Upper lobe of right lung (tissue), 1 donor: ENCODE results near the gene CHRD. TPM values are rescaled to one million over a fixed set of nuclear protein-coding genes. Genes with fewer than 3 reads are reported as not detected.

Experiments
- ATAC-seq: fragments of 200-7000 bp; cut with Tn5 transposase; one replicate; pipeline ENCODE4 v1.9.1; 2020; ENCODE audit warnings: mild to moderate bottlenecking, moderate library complexity
- DNase-seq: peaks from one replicate; pipeline ENCODE4 v3.0.0-alpha.2; 2020
- H3K27ac ChIP-seq: fragments of 200-600 bp; one replicate; pipeline ENCODE4 v1.8.0; 2022
- H3K27me3 ChIP-seq: fragments of 200-600 bp; one replicate; pipeline ENCODE4 v1.8.0; 2022; ENCODE audit warnings: mild to moderate bottlenecking
- H3K36me3 ChIP-seq: fragments of 200-600 bp; one replicate; pipeline ENCODE4 v1.8.0; 2022
- H3K4me1 ChIP-seq: fragments of 200-600 bp; one replicate; pipeline ENCODE4 v1.8.0; 2022
- H3K4me3 ChIP-seq: fragments of 200-600 bp; one replicate; pipeline ENCODE4 v1.8.0; 2022; ENCODE audit warnings: mild to moderate bottlenecking
- H3K9me3 ChIP-seq: fragments of 200-600 bp; one replicate; pipeline ENCODE4 v1.8.0; 2022
- CTCF ChIP-seq: fragments of 200-600 bp; IDR thresholded peaks from one replicate; pipeline ENCODE4 v1.8.0; 2022; ENCODE audit warnings: antibody characterized with exemption
- intact Hi-C: fragments of 100-400 bp; cut with DNase I; formaldehyde crosslinking; loops from one replicate; pipeline ENCODE4 v1.11.0; 2022
- total RNA-seq: library from RNA; stranded (reverse); fragmentation: NEBNext Ultra II Directional; extraction: Animal tissue kit (Norgen Biotek cat#: 25700); gene quantifications from one replicate; pipeline ENCODE4 v1.2.1, GENCODE V29; 2021
- donor health status: DM: no; HTN: yes; CAD: no; lungs with severe emphysema.

The CHRD gene
- total RNA-seq, 1 donor from 2014 or later, result 5.3 TPM

GRCh38 chr3:184354121-184354728, 25.6 kb upstream of the CHRD start:
- Histone ChIP-seq H3K4me3 (no peak overlapping the region), H3K27me3 (no peaks in the 10 kb centered on the region), H3K9me3 (no peaks in the 10 kb centered on the region), H3K27ac (no peak overlapping the region), H3K4me1 (no peaks in the 10 kb centered on the region), H3K36me3 (no peaks in the 10 kb centered on the region)
- peak; percentile 67 for TF ChIP-seq CTCF
- DNase-seq (peak; percentile 79), ATAC-seq (peak; percentile 70)
- intact Hi-C loops, result no loop called here

- intact Hi-C loops, result no loop called here
- no peak for TF ChIP-seq CTCF
- Histone ChIP-seq H3K27me3 (no peaks in the 10 kb centered on the region), H3K36me3 (no peaks in the 10 kb centered on the region), H3K4me1 (no peaks in the 10 kb centered on the region), H3K27ac (no peak overlapping the region), H3K9me3 (no peaks in the 10 kb centered on the region), H3K4me3 (no peak overlapping the region)
- DNase-seq (no peak), ATAC-seq (no peak)
Observed at GRCh38 chr3:184354754-184355153, 25.1 kb upstream of the CHRD start.

- ATAC-seq (no peak), DNase-seq (no peak)
- Histone ChIP-seq H3K27ac (no peak overlapping the region), H3K9me3 (no peaks in the 10 kb centered on the region), H3K4me1 (peaks cover 2% of the 10 kb centered on the region), H3K4me3 (no peak overlapping the region), H3K36me3 (no peaks in the 10 kb centered on the region), H3K27me3 (no peaks in the 10 kb centered on the region)
- intact Hi-C loops, result no loop called here
- no peak for TF ChIP-seq CTCF
Observed at GRCh38 chr3:184355261-184356040, 24.4 kb upstream of the CHRD start.

GRCh38 chr3:184357248-184358123, 22.4 kb upstream of the CHRD start:
- Histone ChIP-seq H3K4me3 (no peak overlapping the region), H3K36me3 (no peaks in the 10 kb centered on the region), H3K27me3 (no peaks in the 10 kb centered on the region), H3K27ac (no peak overlapping the region), H3K4me1 (peaks cover 9% of the 10 kb centered on the region), H3K9me3 (no peaks in the 10 kb centered on the region)
- ATAC-seq (no peak), DNase-seq (no peak)
- TF ChIP-seq CTCF, result no peak
- intact Hi-C loops, result no loop called here

- intact Hi-C loops, result no loop called here
- no peak overlapping the region for H3K27ac ChIP-seq
- ATAC-seq (no peak), DNase-seq (no peak)
- H3K36me3 ChIP-seq, result no peaks in the 10 kb centered on the region
- no peaks in the 10 kb centered on the region for H3K9me3 ChIP-seq
- no peaks in the 10 kb centered on the region for H3K27me3 ChIP-seq
- no peak overlapping the region for H3K4me3 ChIP-seq
- TF ChIP-seq CTCF, result no peak
- peaks cover 9% of the 10 kb centered on the region for H3K4me1 ChIP-seq
Observed at GRCh38 chr3:184358124-184358767, 21.6 kb upstream of the CHRD start.
